ENCODE results near the gene USP7.

Gene USP7

GRCh38 chr16:9004183-9004582 is 40.5 kb upstream of the USP7 start:
- no peak for TF ChIP-seq CTCF (IDR thresholded peaks at IDR 0.05; ENCODE audit: insufficient read depth, low read length)
- no peak for TF ChIP-seq SPI1 (IDR thresholded peaks at IDR 0.05; ENCODE audit: borderline replicate concordance, low read depth)
- TF ChIP-seq, protein P1, sequence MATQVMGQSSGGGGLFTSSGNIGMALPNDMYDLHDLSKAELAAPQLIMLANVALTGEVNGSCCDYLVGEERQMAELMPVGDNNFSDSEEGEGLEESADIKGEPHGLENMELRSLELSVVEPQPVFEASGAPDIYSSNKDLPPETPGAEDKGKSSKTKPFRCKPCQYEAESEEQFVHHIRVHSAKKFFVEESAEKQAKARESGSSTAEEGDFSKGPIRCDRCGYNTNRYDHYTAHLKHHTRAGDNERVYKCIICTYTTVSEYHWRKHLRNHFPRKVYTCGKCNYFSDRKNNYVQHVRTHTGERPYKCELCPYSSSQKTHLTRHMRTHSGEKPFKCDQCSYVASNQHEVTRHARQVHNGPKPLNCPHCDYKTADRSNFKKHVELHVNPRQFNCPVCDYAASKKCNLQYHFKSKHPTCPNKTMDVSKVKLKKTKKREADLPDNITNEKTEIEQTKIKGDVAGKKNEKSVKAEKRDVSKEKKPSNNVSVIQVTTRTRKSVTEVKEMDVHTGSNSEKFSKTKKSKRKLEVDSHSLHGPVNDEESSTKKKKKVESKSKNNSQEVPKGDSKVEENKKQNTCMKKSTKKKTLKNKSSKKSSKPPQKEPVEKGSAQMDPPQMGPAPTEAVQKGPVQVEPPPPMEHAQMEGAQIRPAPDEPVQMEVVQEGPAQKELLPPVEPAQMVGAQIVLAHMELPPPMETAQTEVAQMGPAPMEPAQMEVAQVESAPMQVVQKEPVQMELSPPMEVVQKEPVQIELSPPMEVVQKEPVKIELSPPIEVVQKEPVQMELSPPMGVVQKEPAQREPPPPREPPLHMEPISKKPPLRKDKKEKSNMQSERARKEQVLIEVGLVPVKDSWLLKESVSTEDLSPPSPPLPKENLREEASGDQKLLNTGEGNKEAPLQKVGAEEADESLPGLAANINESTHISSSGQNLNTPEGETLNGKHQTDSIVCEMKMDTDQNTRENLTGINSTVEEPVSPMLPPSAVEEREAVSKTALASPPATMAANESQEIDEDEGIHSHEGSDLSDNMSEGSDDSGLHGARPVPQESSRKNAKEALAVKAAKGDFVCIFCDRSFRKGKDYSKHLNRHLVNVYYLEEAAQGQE (IDR thresholded peaks at IDR 0.05; ENCODE audit: insufficient replicate concordance, low read depth), result no peak
- TF ChIP-seq GABPA (IDR thresholded peaks at IDR 0.05; ENCODE audit: low read depth), result no peak
- TF ChIP-seq POLR2AphosphoS5 (IDR thresholded peaks at IDR 0.05; ENCODE audit: low read depth), result no peak
- no peak for DNase-seq (ENCODE audit: low read depth in 1 of 2, low spot score in 1 of 2)
- Histone ChIP-seq H3K27ac (replicated peaks) (no peak overlapping the region), H3K27me3 (ENCODE audit: insufficient read depth, poor library complexity, severe bottlenecking) (no peaks in the 10 kb centered on the region), H3K4me3 (replicated peaks; ENCODE audit: insufficient read depth, low read length) (no peak overlapping the region)

GRCh38 chr16:9003763-9004162 is 40.1 kb upstream of the USP7 start:
- H3K4me3 ChIP-seq (replicated peaks; ENCODE audit: insufficient read depth, low read length), result no peak overlapping the region
- no peaks in the 10 kb centered on the region for H3K27me3 ChIP-seq (ENCODE audit: insufficient read depth, poor library complexity, severe bottlenecking)
- no peak overlapping the region for H3K27ac ChIP-seq (replicated peaks)
- DNase-seq (ENCODE audit: low read depth in 1 of 2, low spot score in 1 of 2), result no peak
- TF ChIP-seq, protein P1 (IDR thresholded peaks at IDR 0.05; ENCODE audit: insufficient replicate concordance, low read depth), result no peak
- TF ChIP-seq SPI1 (IDR thresholded peaks at IDR 0.05; ENCODE audit: borderline replicate concordance, low read depth), result no peak
- no peak for TF ChIP-seq GABPA (IDR thresholded peaks at IDR 0.05; ENCODE audit: low read depth)
- TF ChIP-seq POLR2AphosphoS5 (IDR thresholded peaks at IDR 0.05; ENCODE audit: low read depth), result no peak
- TF ChIP-seq CTCF (IDR thresholded peaks at IDR 0.05; ENCODE audit: insufficient read depth, low read length), result no peak

DNA sequence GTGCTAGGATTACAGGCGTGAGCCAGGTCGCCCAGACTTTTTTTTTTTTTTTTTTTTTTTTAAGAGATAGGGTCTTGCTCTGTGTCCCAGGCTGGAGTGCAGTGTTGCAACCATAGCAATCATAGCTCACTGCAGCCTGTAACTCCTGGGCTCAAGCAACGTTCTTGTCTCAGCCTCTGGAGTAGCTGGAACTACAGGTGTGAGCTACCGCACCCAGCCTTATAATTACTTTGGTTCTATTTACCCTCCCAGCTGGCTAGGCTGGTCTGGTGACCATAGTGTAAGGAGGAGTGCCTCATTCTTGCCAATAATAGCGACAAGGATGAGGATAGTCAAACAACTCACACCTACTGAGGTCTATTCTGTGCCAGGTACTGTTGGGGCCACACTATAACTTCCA is 39.6 kb upstream of the USP7 start:
- H3K27ac ChIP-seq (replicated peaks), result no peak overlapping the region
- TF ChIP-seq POLR2AphosphoS5 (IDR thresholded peaks at IDR 0.05; ENCODE audit: low read depth) (no peak), CTCF (IDR thresholded peaks at IDR 0.05; ENCODE audit: insufficient read depth, low read length) (no peak), GABPA (IDR thresholded peaks at IDR 0.05; ENCODE audit: low read depth) (no peak), SPI1 (IDR thresholded peaks at IDR 0.05; ENCODE audit: borderline replicate concordance, low read depth) (no peak)
- TF ChIP-seq, protein P1 (IDR thresholded peaks at IDR 0.05; ENCODE audit: insufficient replicate concordance, low read depth), result no peak
- no peak overlapping the region for H3K4me3 ChIP-seq (replicated peaks; ENCODE audit: insufficient read depth, low read length)
- no peak for DNase-seq (ENCODE audit: low read depth in 1 of 2, low spot score in 1 of 2)
- no peaks in the 10 kb centered on the region for H3K27me3 ChIP-seq (ENCODE audit: insufficient read depth, poor library complexity, severe bottlenecking)

Measured in HL-60 (cell line).